Memory B cell (primary cell): Measurements from ENCODE around the gene RCC1.
"Not testable (repeated sequence)": the region's sequence is repeated elsewhere in the genome, so short reads cannot be mapped to it uniquely, and the experiment has no call there.

Source experiments
- ATAC-seq: fragments of 150-1000 bp; cut with Tn5 transposase; 2 replicates; pipeline ENCODE4 v1.10.0; 2021; ENCODE audit warnings: low read depth, mild to moderate bottlenecking, moderate library complexity
- DNase-seq, 2 donors: peaks; one replicate each; pipeline ENCODE4 v3.0.0; 2022; ENCODE audit warnings: low spot score in 2 of 2
- H3K27ac Mint-ChIP-seq: one replicate; pipeline ENCODE4 v1.8.0; 2022; ENCODE audit warnings: mild to moderate bottlenecking, moderate library complexity, mixed read lengths
- H3K27me3 Mint-ChIP-seq: one replicate; pipeline ENCODE4 v1.8.0; 2022; ENCODE audit warnings: mixed read lengths
- H3K36me3 Mint-ChIP-seq: one replicate; pipeline ENCODE4 v1.8.0; 2022; ENCODE audit warnings: mild to moderate bottlenecking, mixed read lengths
- H3K4me1 Mint-ChIP-seq: one replicate; pipeline ENCODE4 v1.8.0; 2022; ENCODE audit warnings: mixed read lengths
- H3K4me3 Mint-ChIP-seq: one replicate; pipeline ENCODE4 v1.8.0; 2022; ENCODE audit warnings: mild to moderate bottlenecking, moderate library complexity, mixed read lengths
- H3K9me3 Mint-ChIP-seq: one replicate; pipeline ENCODE4 v1.8.0; 2022; ENCODE audit warnings: mixed read lengths

RCC1 gene

GRCh38 chr1:28519946-28520725, 14.3 kb downstream of the RCC1 start:
- Mint-ChIP-seq H3K27ac (no peak overlapping the region), H3K27me3 (no peaks in the 10 kb centered on the region), H3K9me3 (no peaks in the 10 kb centered on the region), H3K36me3 (peaks cover 7% of the 10 kb centered on the region), H3K4me1 (peaks cover 26% of the 10 kb centered on the region), H3K4me3 (peak overlapping the region; percentile 22)
- no peak for DNase-seq
- ATAC-seq, result no peak

GRCh38 chr1:28520796-28521195, 15.0 kb downstream of the RCC1 start:
- not testable (repeated sequence) for H3K27me3 Mint-ChIP-seq, H3K27ac Mint-ChIP-seq

GRCh38 chr1:28521502-28522164, 15.8 kb downstream of the RCC1 start:
- Mint-ChIP-seq H3K4me3 (no peak overlapping the region), H3K4me1 (peaks cover 24% of the 10 kb centered on the region), H3K27ac (no peak overlapping the region), H3K36me3 (peaks cover 7% of the 10 kb centered on the region), H3K27me3 (no peaks in the 10 kb centered on the region), H3K9me3 (no peaks in the 10 kb centered on the region)
- no peak for ATAC-seq
- DNase-seq, result no peak

More at GRCh38 chr1:28520796-28521195, 15.0 kb downstream of the RCC1 start:
- H3K36me3 Mint-ChIP-seq, H3K4me3 Mint-ChIP-seq, DNase-seq, ATAC-seq, H3K9me3 Mint-ChIP-seq: not testable (repeated sequence)
- peaks cover 26% of the 10 kb centered on the region for H3K4me1 Mint-ChIP-seq

- not testable (repeated sequence) for H3K9me3 Mint-ChIP-seq, H3K36me3 Mint-ChIP-seq, H3K27ac Mint-ChIP-seq, H3K4me3 Mint-ChIP-seq, ATAC-seq, H3K27me3 Mint-ChIP-seq, DNase-seq
- H3K4me1 Mint-ChIP-seq, result peaks cover 18% of the 10 kb centered on the region
Measured at GRCh38 chr1:28522537-28522936, 16.7 kb downstream of the RCC1 start.

GRCh38 chr1:28525002-28525642, 19.3 kb downstream of the RCC1 start:
- H3K4me3 Mint-ChIP-seq, result not testable (repeated sequence)

GRCh38 chr1:28526886-28527285, 21.0 kb downstream of the RCC1 start:
- H3K4me1 Mint-ChIP-seq, result peaks cover 4% of the 10 kb centered on the region
- H3K27me3 Mint-ChIP-seq, result no peaks in the 10 kb centered on the region
- H3K9me3 Mint-ChIP-seq, result no peaks in the 10 kb centered on the region
- H3K36me3 Mint-ChIP-seq, result peaks cover 12% of the 10 kb centered on the region
- no peak overlapping the region for H3K4me3 Mint-ChIP-seq
- DNase-seq, result no peak
- no peak for ATAC-seq
- H3K27ac Mint-ChIP-seq, result no peak overlapping the region

More at GRCh38 chr1:28525002-28525642, 19.3 kb downstream of the RCC1 start:
- not testable (repeated sequence) for H3K27me3 Mint-ChIP-seq, H3K9me3 Mint-ChIP-seq, H3K36me3 Mint-ChIP-seq, DNase-seq, H3K27ac Mint-ChIP-seq, H3K4me1 Mint-ChIP-seq, ATAC-seq

GRCh38 chr1:28530456-28530855, 24.6 kb downstream of the RCC1 start:
- H3K4me3 Mint-ChIP-seq, result no peak overlapping the region
- no peak for ATAC-seq
- H3K27ac Mint-ChIP-seq, result no peak overlapping the region

GRCh38 chr1:28534671-28535070, 28.8 kb downstream of the RCC1 start:
- ATAC-seq, result no peak
- Mint-ChIP-seq H3K27me3 (no peaks in the 10 kb centered on the region), H3K27ac (no peak overlapping the region), H3K4me1 (no peaks in the 10 kb centered on the region), H3K36me3 (peaks cover 15% of the 10 kb centered on the region), H3K4me3 (no peak overlapping the region), H3K9me3 (no peaks in the 10 kb centered on the region)
- DNase-seq, result no peak

More at GRCh38 chr1:28530456-28530855, 24.6 kb downstream of the RCC1 start:
- peaks cover 13% of the 10 kb centered on the region for H3K36me3 Mint-ChIP-seq
- no peak for DNase-seq
- no peaks in the 10 kb centered on the region for H3K4me1 Mint-ChIP-seq
- H3K27me3 Mint-ChIP-seq, result no peaks in the 10 kb centered on the region
- H3K9me3 Mint-ChIP-seq, result no peaks in the 10 kb centered on the region

GRCh38 chr1:28535180-28535579, 29.3 kb downstream of the RCC1 start:
- H3K27ac Mint-ChIP-seq, result no peak overlapping the region
- no peaks in the 10 kb centered on the region for H3K9me3 Mint-ChIP-seq
- H3K36me3 Mint-ChIP-seq, result peaks cover 15% of the 10 kb centered on the region
- no peaks in the 10 kb centered on the region for H3K4me1 Mint-ChIP-seq
- no peaks in the 10 kb centered on the region for H3K27me3 Mint-ChIP-seq
- H3K4me3 Mint-ChIP-seq, result no peak overlapping the region
- no peak for ATAC-seq
- DNase-seq, result no peak

- no peak overlapping the region for H3K27ac Mint-ChIP-seq
- no peaks in the 10 kb centered on the region for H3K4me1 Mint-ChIP-seq
- peaks cover 4% of the 10 kb centered on the region for H3K36me3 Mint-ChIP-seq
- no peaks in the 10 kb centered on the region for H3K9me3 Mint-ChIP-seq
- DNase-seq (no peak), ATAC-seq (no peak)
- H3K4me3 Mint-ChIP-seq, result no peak overlapping the region
- no peaks in the 10 kb centered on the region for H3K27me3 Mint-ChIP-seq
Measured at GRCh38 chr1:28537457-28538199, 31.8 kb downstream of the RCC1 start.

GRCh38 chr1:28538286-28538685, 32.4 kb downstream of the RCC1 start:
- DNase-seq (no peak), ATAC-seq (no peak)
- no peak overlapping the region for H3K4me3 Mint-ChIP-seq
- peaks cover 4% of the 10 kb centered on the region for H3K36me3 Mint-ChIP-seq
- no peaks in the 10 kb centered on the region for H3K4me1 Mint-ChIP-seq
- no peak overlapping the region for H3K27ac Mint-ChIP-seq
- H3K27me3 Mint-ChIP-seq, result no peaks in the 10 kb centered on the region
- no peaks in the 10 kb centered on the region for H3K9me3 Mint-ChIP-seq

- Mint-ChIP-seq H3K27ac (no peak overlapping the region), H3K9me3 (no peaks in the 10 kb centered on the region), H3K27me3 (no peaks in the 10 kb centered on the region), H3K4me3 (no peak overlapping the region), H3K36me3 (peaks cover 2% of the 10 kb centered on the region), H3K4me1 (no peaks in the 10 kb centered on the region)
- DNase-seq (no peak), ATAC-seq (no peak)
Measured at GRCh38 chr1:28540651-28541050, 34.8 kb downstream of the RCC1 start.

- not testable (repeated sequence) for H3K4me3 Mint-ChIP-seq, H3K36me3 Mint-ChIP-seq, ATAC-seq, DNase-seq, H3K27me3 Mint-ChIP-seq, H3K4me1 Mint-ChIP-seq, H3K27ac Mint-ChIP-seq, H3K9me3 Mint-ChIP-seq
Measured at GRCh38 chr1:28541414-28542015, 35.7 kb downstream of the RCC1 start.
